Loucy (cell line): ENCODE results near the gene TCN1.

Experiments
- H2AFZ ChIP-seq: fragments of 200-600 bp; sonication (generic); 2 replicates; pipeline ENCODE4 v1.6.0; 2016; ENCODE audit warnings: antibody characterized with exemption, mild to moderate bottlenecking, low read length, moderate library complexity
- H3F3A ChIP-seq: fragments of 200-600 bp; 2 replicates; pipeline ENCODE4 v1.6.0; 2016; ENCODE audit warnings: antibody characterized with exemption, low read depth, mild to moderate bottlenecking
- H3K27me3 ChIP-seq: fragments of 200-600 bp; sonication (generic); 2 replicates; pipeline ENCODE4 v1.6.1; 2014; ENCODE audit warnings: low read length, mild to moderate bottlenecking; ENCODE audit not compliant: insufficient read depth, poor library complexity, severe bottlenecking
- H3K36me3 ChIP-seq: fragments of 200-600 bp; sonication (generic); 2 replicates; pipeline ENCODE4 v1.6.1; 2016; ENCODE audit warnings: low read length; ENCODE audit not compliant: insufficient read depth
- H3K4me1 ChIP-seq: fragments of 200-600 bp; sonication (generic); 2 replicates; pipeline ENCODE4 v1.5.1; 2014; ENCODE audit warnings: low read length, mild to moderate bottlenecking; ENCODE audit not compliant: insufficient read depth, poor library complexity, severe bottlenecking
- H3K4me2 ChIP-seq: fragments of 200-600 bp; sonication (generic); 2 replicates; pipeline ENCODE4 v1.6.0; 2014; ENCODE audit warnings: antibody characterized with exemption, low read length, low read depth, mild to moderate bottlenecking; ENCODE audit not compliant: poor library complexity, severe bottlenecking
- H3K4me3 ChIP-seq: fragments of 200-600 bp; sonication (generic); 2 replicates; pipeline ENCODE4 v1.5.1; 2014; ENCODE audit warnings: low read length, mild to moderate bottlenecking, mixed read lengths; ENCODE audit not compliant: poor library complexity, severe bottlenecking
- H3K79me2 ChIP-seq: fragments of 200-600 bp; sonication (generic); 2 replicates; pipeline ENCODE4 v1.6.1; 2014; ENCODE audit warnings: low read length; ENCODE audit not compliant: insufficient read depth
- H3K9ac ChIP-seq: fragments of 200-600 bp; sonication (generic); 2 replicates; pipeline ENCODE4 v1.6.0; 2014; ENCODE audit warnings: mild to moderate bottlenecking, low read depth, low read length, moderate library complexity; ENCODE audit not compliant: poor library complexity, severe bottlenecking
- H3K9me2 ChIP-seq: fragments of 200-600 bp; sonication (generic); replicated peaks from 2 replicates; pipeline ENCODE4 v1.6.1; 2016; ENCODE audit warnings: low read depth, low read length, mixed read lengths
- H3K9me3 ChIP-seq: fragments of 200-600 bp; sonication (generic); 2 replicates; pipeline ENCODE4 v1.6.1; 2014; ENCODE audit warnings: mild to moderate bottlenecking, antibody characterized with exemption, low read length, low read depth; ENCODE audit not compliant: insufficient read depth
- H4K20me1 ChIP-seq: fragments of 200-600 bp; sonication (generic); 2 replicates; pipeline ENCODE4 v1.6.0; 2014; ENCODE audit warnings: antibody characterized with exemption, low read length, mild to moderate bottlenecking; ENCODE audit not compliant: insufficient read depth, poor library complexity, severe bottlenecking
- CTCF ChIP-seq: fragments of 200-600 bp; sonication (generic); conservative IDR thresholded peaks from 2 replicates; pipeline ENCODE4 v1.5.1; 2014; ENCODE audit warnings: mild to moderate bottlenecking, antibody characterized with exemption, low read length
- EZH2phosphoT487 ChIP-seq: fragments of 200-600 bp; IDR thresholded peaks from 2 replicates; pipeline ENCODE4 v1.6.1; 2018; ENCODE audit warnings: antibody characterized with exemption, mild to moderate bottlenecking, moderate library complexity, borderline replicate concordance

TCN1 gene

GRCh38 chr11:59847626-59848025 is 18.7 kb downstream of the TCN1 start:
- H3K9me2 ChIP-seq: no peaks in the 10 kb centered on the region
- no peaks in the 10 kb centered on the region for H3K9me3 ChIP-seq
- H3K4me2 ChIP-seq: no peak overlapping the region
- no peak overlapping the region for H3K9ac ChIP-seq
- H3K36me3 ChIP-seq: no peaks in the 10 kb centered on the region
- H2AFZ ChIP-seq: no peak overlapping the region
- no peaks in the 10 kb centered on the region for H3K27me3 ChIP-seq
- H3K79me2 ChIP-seq: no peaks in the 10 kb centered on the region
- no peaks in the 10 kb centered on the region for H3F3A ChIP-seq
- peaks cover 4% of the 10 kb centered on the region for H3K4me1 ChIP-seq
- H3K4me3 ChIP-seq: no peak overlapping the region
- H4K20me1 ChIP-seq: no peaks in the 10 kb centered on the region
- TF ChIP-seq CTCF: no peak
- TF ChIP-seq EZH2phosphoT487: no peak

GRCh38 chr11:59846556-59846955 is 19.7 kb downstream of the TCN1 start:
- no peaks in the 10 kb centered on the region for H4K20me1 ChIP-seq
- no peaks in the 10 kb centered on the region for H3K79me2 ChIP-seq
- no peaks in the 10 kb centered on the region for H3K27me3 ChIP-seq
- TF ChIP-seq CTCF (no peak), EZH2phosphoT487 (no peak)
- H3K9me2 ChIP-seq: no peaks in the 10 kb centered on the region
- H3K36me3 ChIP-seq: no peaks in the 10 kb centered on the region
- H3K9me3 ChIP-seq: no peaks in the 10 kb centered on the region
- H2AFZ ChIP-seq: no peak overlapping the region
- no peaks in the 10 kb centered on the region for H3K4me1 ChIP-seq
- H3K4me3 ChIP-seq: no peak overlapping the region
- no peak overlapping the region for H3K9ac ChIP-seq
- H3K4me2 ChIP-seq: no peak overlapping the region
- no peaks in the 10 kb centered on the region for H3F3A ChIP-seq

GRCh38 chr11:59845399-59845798 is 20.9 kb downstream of the TCN1 start, which contains the start of gene CBLIF:
CBLIF (minus strand) TSS chr11:59845499; CDS start chr11:59845453, 46 bp downstream.
- H3K4me1 ChIP-seq: no peaks in the 10 kb centered on the region
- no peaks in the 10 kb centered on the region for H4K20me1 ChIP-seq
- H3K4me3 ChIP-seq: no peak within 1 kb of the TSS
- H3K9me2 ChIP-seq: no peaks in the 10 kb centered on the region
- H3K79me2 ChIP-seq: no peaks in the 10 kb centered on the region
- no peak within 1 kb of the TSS for H3K9ac ChIP-seq
- H2AFZ ChIP-seq: no peak within 1 kb of the TSS
- TF ChIP-seq CTCF: no peak
- TF ChIP-seq EZH2phosphoT487: no peak
- H3K9me3 ChIP-seq: no peaks in the 10 kb centered on the region
- no peak within 1 kb of the TSS for H3K4me2 ChIP-seq
- H3K36me3 ChIP-seq: no peaks in the 10 kb centered on the region
- H3K27me3 ChIP-seq: no peaks in the 10 kb centered on the region
- no peaks in the 10 kb centered on the region for H3F3A ChIP-seq
